ENCODE data around the gene PLCD4.

DNA sequence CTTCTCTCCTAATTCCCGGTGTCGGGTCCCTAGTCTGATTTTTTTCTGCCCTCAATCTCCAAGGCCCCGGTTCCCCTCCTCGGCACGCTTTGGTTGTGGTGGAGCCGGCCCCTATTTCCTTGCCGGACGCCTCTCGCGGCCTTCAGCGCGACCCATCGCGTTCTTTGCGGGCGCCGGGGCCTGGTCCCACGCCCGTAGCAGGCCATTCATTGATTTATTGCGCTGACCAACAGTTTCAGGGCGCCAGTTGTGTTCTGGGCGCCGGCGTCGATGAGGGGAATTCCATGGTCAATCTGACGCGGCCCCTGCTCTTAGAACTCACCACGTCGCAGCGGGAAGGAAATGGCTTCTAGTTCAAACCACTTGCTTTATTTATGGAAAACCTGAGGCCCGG lies 38.7 kb upstream of the PLCD4 start:
- TF ChIP-seq POLR2A (IDR thresholded peaks at IDR 0.05; ENCODE audit: extremely low read depth, insufficient read length), result no peak
- TF ChIP-seq, protein P1, sequence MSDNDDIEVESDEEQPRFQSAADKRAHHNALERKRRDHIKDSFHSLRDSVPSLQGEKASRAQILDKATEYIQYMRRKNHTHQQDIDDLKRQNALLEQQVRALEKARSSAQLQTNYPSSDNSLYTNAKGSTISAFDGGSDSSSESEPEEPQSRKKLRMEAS (IDR thresholded peaks at IDR 0.05; ENCODE audit: low read depth, low read length), result no peak
- TF ChIP-seq, protein P2, sequence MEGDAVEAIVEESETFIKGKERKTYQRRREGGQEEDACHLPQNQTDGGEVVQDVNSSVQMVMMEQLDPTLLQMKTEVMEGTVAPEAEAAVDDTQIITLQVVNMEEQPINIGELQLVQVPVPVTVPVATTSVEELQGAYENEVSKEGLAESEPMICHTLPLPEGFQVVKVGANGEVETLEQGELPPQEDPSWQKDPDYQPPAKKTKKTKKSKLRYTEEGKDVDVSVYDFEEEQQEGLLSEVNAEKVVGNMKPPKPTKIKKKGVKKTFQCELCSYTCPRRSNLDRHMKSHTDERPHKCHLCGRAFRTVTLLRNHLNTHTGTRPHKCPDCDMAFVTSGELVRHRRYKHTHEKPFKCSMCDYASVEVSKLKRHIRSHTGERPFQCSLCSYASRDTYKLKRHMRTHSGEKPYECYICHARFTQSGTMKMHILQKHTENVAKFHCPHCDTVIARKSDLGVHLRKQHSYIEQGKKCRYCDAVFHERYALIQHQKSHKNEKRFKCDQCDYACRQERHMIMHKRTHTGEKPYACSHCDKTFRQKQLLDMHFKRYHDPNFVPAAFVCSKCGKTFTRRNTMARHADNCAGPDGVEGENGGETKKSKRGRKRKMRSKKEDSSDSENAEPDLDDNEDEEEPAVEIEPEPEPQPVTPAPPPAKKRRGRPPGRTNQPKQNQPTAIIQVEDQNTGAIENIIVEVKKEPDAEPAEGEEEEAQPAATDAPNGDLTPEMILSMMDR (IDR thresholded peaks at IDR 0.05; ENCODE audit: low read depth, low read length), result no peak

Measured in NB4 (cell line).